H1 (cell line): ENCODE measurements around the gene CDX2. TPM values are rescaled to one million over a fixed set of nuclear protein-coding genes. Genes with fewer than 3 reads are reported as not detected.
A peak's percentile ranks its signal among the peaks of the same experiment; 100 is the strongest.

Source experiments
- CTCF ChIA-PET: fragments of 300-600 bp; sonication (Branson Sonifier 250); formaldehyde crosslinking; loops from one replicate; lab custom pipeline; 2021; ENCODE audit not compliant: partially characterized antibody; lab: Charles Lee
- POLR2A ChIA-PET: fragments of 300-600 bp; sonication (Branson Sonifier 250); formaldehyde crosslinking; loops from one replicate; lab custom pipeline; 2021; ENCODE audit warnings: inconsistent platforms; ENCODE audit not compliant: partially characterized antibody; lab: Charles Lee
- DNase-seq, 2 experiments: peaks; one replicate each; pipeline versions ENCODE4 v3.0.0 to v3.0.0-alpha.2; 2010 to 2022; ENCODE audit warnings: low spot score in 2 of 2, low read depth in 1 of 2, mixed read lengths in 1 of 2
- FAIRE-seq: peaks from 2 replicates; lab custom pipeline; 2011; peaks lifted over from hg19 to GRCh38; lab: Jason Lieb, UNC
- H2AFZ ChIP-seq: 2 replicates; pipeline ENCODE4 v1.8.1; 2012; ENCODE audit warnings: low read length, inconsistent platforms
- H2AK5ac ChIP-seq: 2 replicates; pipeline ENCODE4 v1.6.1; 2013; ENCODE audit warnings: low read depth, low read length
- H2BK120ac ChIP-seq: replicated peaks from 2 replicates; pipeline ENCODE3; 2013; ENCODE audit warnings: low read depth, low read length, inconsistent platforms
- H2BK12ac ChIP-seq: 2 replicates; pipeline ENCODE4 v1.6.1; 2013; ENCODE audit warnings: low read depth, low read length
- H2BK15ac ChIP-seq: 2 replicates; pipeline ENCODE4 v1.6.1; 2013; ENCODE audit warnings: low read length
- H2BK20ac ChIP-seq: 2 replicates; pipeline ENCODE4 v1.6.1; 2013; ENCODE audit warnings: low read length
- H2BK5ac ChIP-seq: 2 replicates; pipeline ENCODE4 v1.6.1; 2013; ENCODE audit warnings: low read depth, low read length
- H3K14ac ChIP-seq: 2 replicates; pipeline ENCODE4 v1.6.1; 2013; ENCODE audit warnings: inconsistent platforms; ENCODE audit not compliant: insufficient read length
- H3K18ac ChIP-seq: 2 replicates; pipeline ENCODE4 v1.6.1; 2013; ENCODE audit warnings: low read length; ENCODE audit errors: extremely low read depth
- H3K23ac ChIP-seq: 2 replicates; pipeline ENCODE4 v1.6.1; 2013; ENCODE audit warnings: inconsistent platforms; ENCODE audit not compliant: insufficient read length
- H3K23me2 ChIP-seq: 2 replicates; pipeline ENCODE4 v1.6.1; 2013; ENCODE audit warnings: low read depth, low read length
- H3K27ac ChIP-seq: 2 replicates; pipeline ENCODE4 v1.6.1; 2011; ENCODE audit warnings: low read depth, low read length, inconsistent platforms
- H3K27me3 ChIP-seq, 4 experiments: replicated peaks in 1 of 4; 1 replicate in 1 of 4; 2 replicates in 3 of 4; pipeline versions ENCODE4 v1.6.1 to v1.8.1; 2011 to 2013; ENCODE audit warnings: low read length in 3 of 4, mild to moderate bottlenecking in 3 of 4, inconsistent platforms in 2 of 4, mixed read lengths in 2 of 4, moderate library complexity in 1 of 4; ENCODE audit not compliant: control insufficient read depth in 3 of 4, insufficient read depth in 3 of 4; ENCODE audit errors: extremely low read depth in 1 of 4
- H3K36me3 ChIP-seq, 4 experiments: 2 replicates each; pipeline versions ENCODE4 v1.6.1 to v1.8.1; 2011 to 2013; ENCODE audit warnings: mild to moderate bottlenecking in 4 of 4, low read length in 3 of 4, moderate library complexity in 2 of 4, control low read depth in 1 of 4, inconsistent platforms in 1 of 4; ENCODE audit not compliant: insufficient read depth in 4 of 4, control insufficient read depth in 2 of 4
- H3K4ac ChIP-seq: replicated peaks from 2 replicates; pipeline ENCODE3; 2013; ENCODE audit warnings: low read length, low read depth, mixed read lengths, inconsistent platforms; ENCODE audit not compliant: insufficient read length
- H3K4me1 ChIP-seq, 4 experiments: replicated peaks in 1 of 4; 1 replicate in 1 of 4; 2 replicates in 3 of 4; pipeline versions ENCODE4 v1.6.1 to v1.8.1; 2011 to 2013; ENCODE audit warnings: low read length in 3 of 4, inconsistent platforms in 2 of 4, mixed read lengths in 1 of 4; ENCODE audit not compliant: insufficient read depth in 4 of 4, control insufficient read depth in 3 of 4
- H3K4me2 ChIP-seq, 2 experiments: 2 replicates each; pipeline versions ENCODE4 v1.6.1 to v1.8.1; 2011 to 2013; ENCODE audit warnings: low read depth in 2 of 2, low read length in 2 of 2, control low read depth in 1 of 2, inconsistent platforms in 1 of 2, mild to moderate bottlenecking in 1 of 2; ENCODE audit not compliant: insufficient read depth in 1 of 2
- H3K4me3 ChIP-seq, 4 experiments: fragments of 200-600, 300-600 bp in 1 of 4; sonication (generic), shearing (Covaris generic), sonication (Bioruptor Twin) in 1 of 4; 2 replicates each; pipeline versions ENCODE4 v1.5.1 to v1.8.1; 2011 to 2016; ENCODE audit warnings: low read length in 4 of 4, low read depth in 3 of 4, control low read depth in 2 of 4, inconsistent platforms in 2 of 4, mild to moderate bottlenecking in 2 of 4, mixed read lengths in 1 of 4, moderate library complexity in 1 of 4; ENCODE audit not compliant: insufficient read depth in 2 of 4; ENCODE audit errors: extremely low read depth in 1 of 4
- H3K56ac ChIP-seq: replicated peaks from 2 replicates; pipeline ENCODE3; 2013; ENCODE audit warnings: low read depth, mild to moderate bottlenecking, mixed read lengths, low read length, inconsistent platforms; ENCODE audit not compliant: insufficient read length
- H3K79me1 ChIP-seq: 2 replicates; pipeline ENCODE4 v1.6.1; 2013; ENCODE audit warnings: low read depth, low read length, control low read depth
- H3K79me2 ChIP-seq, 2 experiments: 2 replicates each; pipeline versions ENCODE4 v1.6.1 to v1.8.1; 2012 to 2013; ENCODE audit warnings: low read length in 2 of 2, mild to moderate bottlenecking in 2 of 2, inconsistent platforms in 1 of 2; ENCODE audit not compliant: insufficient read depth in 2 of 2, control insufficient read depth in 1 of 2
- H3K9ac ChIP-seq, 4 experiments: replicated peaks in 1 of 4; 1 replicate in 1 of 4; 2 replicates in 3 of 4; pipeline versions ENCODE4 v1.6.1 to v1.8.1; 2011 to 2013; ENCODE audit warnings: low read depth in 3 of 4, low read length in 3 of 4, control low read depth in 2 of 4, mild to moderate bottlenecking in 2 of 4, moderate library complexity in 2 of 4, inconsistent platforms in 1 of 4; ENCODE audit errors: extremely low read depth in 1 of 4
- H3K9me3 ChIP-seq, 2 experiments: 2 replicates each; pipeline versions ENCODE4 v1.6.1 to v1.8.1; 2012 to 2013; ENCODE audit warnings: mild to moderate bottlenecking in 2 of 2, moderate library complexity in 2 of 2, control low read depth in 1 of 2, inconsistent platforms in 1 of 2, low read depth in 1 of 2, low read length in 1 of 2, mixed read lengths in 1 of 2; ENCODE audit not compliant: insufficient read depth in 2 of 2
- H4K20me1 ChIP-seq, 2 experiments: replicated peaks in 1 of 2; 2 replicates each; pipeline versions ENCODE3 to v1.8.1; 2011 to 2013; ENCODE audit warnings: inconsistent platforms in 2 of 2, low read length in 2 of 2, mild to moderate bottlenecking in 1 of 2; ENCODE audit not compliant: insufficient read depth in 2 of 2, control insufficient read depth in 1 of 2
- H4K5ac ChIP-seq: 2 replicates; pipeline ENCODE4 v1.6.1; 2013; ENCODE audit warnings: low read length, low read depth, mixed read lengths, inconsistent platforms; ENCODE audit not compliant: insufficient read length
- H4K8ac ChIP-seq: 2 replicates; pipeline ENCODE4 v1.8.0; 2013; ENCODE audit warnings: mild to moderate bottlenecking, moderate library complexity, low read length, inconsistent platforms; ENCODE audit not compliant: insufficient read depth; ENCODE audit errors: extremely low read depth
- H4K91ac ChIP-seq: replicated peaks from 2 replicates; pipeline ENCODE3; 2013; ENCODE audit warnings: low read length, mixed read lengths, inconsistent platforms; ENCODE audit not compliant: insufficient read length
- ASH2L ChIP-seq: fragments of 200-600, 300-600 bp; sonication (generic); IDR thresholded peaks from one replicate; pipeline ENCODE4 v1.7.1; 2017; ENCODE audit warnings: low read length
- CEBPB ChIP-seq: IDR thresholded peaks from 2 replicates; pipeline ENCODE4 v1.6.1; 2012; ENCODE audit warnings: low read depth, low read length
- EP300 ChIP-seq, 2 experiments: IDR thresholded peaks; 1 replicate in 1 of 2; 2 replicates in 1 of 2; pipeline ENCODE4 v1.6.1; 2011 to 2012; ENCODE audit warnings: low read depth in 2 of 2, low read length in 2 of 2, mild to moderate bottlenecking in 2 of 2, borderline replicate concordance in 1 of 2, inconsistent platforms in 1 of 2, moderate library complexity in 1 of 2
- EZH2 ChIP-seq: fragments of 200-600 bp; sonication (generic); IDR thresholded peaks from 2 replicates; pipeline ENCODE4 v1.7.1; 2012; ENCODE audit warnings: low read depth, mild to moderate bottlenecking, moderate library complexity, low read length, inconsistent platforms; ENCODE audit not compliant: severe bottlenecking
- JUND ChIP-seq: IDR thresholded peaks from 2 replicates; pipeline ENCODE4 v1.6.1; 2011; ENCODE audit warnings: mild to moderate bottlenecking, improper control_type of control experiment, low read length
- KDM1A ChIP-seq: fragments of 200-600, 300-600 bp; sonication (generic); IDR thresholded peaks from 2 replicates; pipeline ENCODE4 v1.7.1; 2016; ENCODE audit warnings: mild to moderate bottlenecking, low read length, borderline replicate concordance
- RAD21 ChIP-seq, 2 experiments: IDR thresholded peaks in 1 of 2; conservative IDR thresholded peaks in 1 of 2; 2 replicates each; pipeline ENCODE4 v1.6.1; 2011; ENCODE audit warnings: low read depth in 2 of 2, low read length in 2 of 2, improper control_type of control experiment in 1 of 2, inconsistent platforms in 1 of 2, mild to moderate bottlenecking in 1 of 2, moderate library complexity in 1 of 2
- RNF2 ChIP-seq: fragments of 200-900, 300-1000 bp; sonication (generic); IDR thresholded peaks from 2 replicates; pipeline ENCODE4 v1.7.1; 2016; ENCODE audit warnings: borderline replicate concordance, low read depth, mild to moderate bottlenecking, antibody characterized with exemption, low read length; ENCODE audit not compliant: poor library complexity, severe bottlenecking; ENCODE audit errors: missing control alignments
- SUZ12 ChIP-seq: fragments of 200-600 bp; sonication (generic); IDR thresholded peaks from 2 replicates; pipeline ENCODE4 v1.6.1; 2012; ENCODE audit warnings: mild to moderate bottlenecking, inconsistent platforms, low read length, moderate library complexity, mixed read lengths
- YY1 ChIP-seq: IDR thresholded peaks from 2 replicates; pipeline ENCODE4 v1.6.1; 2011; ENCODE audit warnings: low read depth, mild to moderate bottlenecking, low read length
- WGBS, 2 experiments: shearing (Covaris generic) in 1 of 2; methylation state at CpG; one replicate each; pipeline versions ENCODE4 v1.1.6 to v1.1.7; 2013 to 2015; ENCODE audit warnings: low lambda C conversion rate in 2 of 2, mixed read lengths in 2 of 2, inconsistent platforms in 1 of 2, low coverage in 1 of 2, missing lambda C conversion rate in 1 of 2; ENCODE audit not compliant: insufficient replicate concordance in 2 of 2, insufficient coverage in 1 of 2, insufficient read length in 1 of 2; ENCODE audit errors: extremely low coverage in 1 of 2, missing lambda C conversion rate in 1 of 2; 5-methylcytosine and 5-hydroxymethylcytosine counted together
- polyA plus RNA-seq, 7 experiments: library from polyadenylated mRNA; depleted of rRNA in 3 of 7; stranded (reverse) in 5 of 7; unstranded in 2 of 7; fragments of >200 nt in 5 of 7; fragments of 200-250 nt in 2 of 7; gene quantifications; 1 replicate in 5 of 7; 2 replicates in 1 of 7; 4 replicates in 1 of 7; pipeline versions ENCODE4 v1.2.1 to v1.2.3, GENCODE V29; 2011 to 2013; ENCODE audit warnings: missing spikeins in 2 of 7, mixed read lengths in 2 of 7
- total RNA-seq: library from RNA; stranded (reverse); fragmentation: NEBNext Ultra II Directional; extraction: Animal tissue kit (Norgen Biotek cat#: 25700); gene quantifications from 2 replicates; pipeline ENCODE4 v1.2.1, GENCODE V29; 2021

Gene CDX2
- total and polyA plus RNA-seq, 2 of the 8 experiments (the other 6 are each of a cell fraction or from before 2014, with no cell fraction given) = 0.09 TPM; not detected in 1

- H3K23ac ChIP-seq = no peak overlapping the region
- no peak overlapping the region for H2AFZ ChIP-seq
- peaks cover 25 to 45% of the 10 kb centered on the region in 2 experiments for H4K20me1 ChIP-seq
- ChIA-PET POLR2A (interaction anchor here (0.6 kb wide), 1 partner anchor 67 kb away, joined by 3 read pairs; no protein-coding TSS in a partner anchor), CTCF (interaction anchor here (0.6 to 3.9 kb wide), 8 partner anchors 26 to 387 kb away, joined by 3 to 22 read pairs (median 7); no protein-coding TSS in a partner anchor)
- peak overlapping the region; percentile 6; the same call in 1 of the 2 replicates for H2BK12ac ChIP-seq
- DNase-seq = no peak
- no peak overlapping the region for H3K27ac ChIP-seq
- no peaks in the 10 kb centered on the region for H3K9me3 ChIP-seq
- no peak overlapping the region for H2BK15ac ChIP-seq
- H2BK20ac ChIP-seq = 0 out of 2 replicates have a peak overlapping the region, but pooled peaks have one; percentile 43
- peak overlapping the region in 1 of 2 experiments; percentile 21; a peak in 1 of 4 replicates for H3K4me2 ChIP-seq
- no peak overlapping the region for H3K4me3 ChIP-seq
- H3K36me3 ChIP-seq = peaks cover 0 to 10% (median 0%) of the 10 kb centered on the region in 4 experiments; a peak in 1 of 8 replicates
- H3K18ac ChIP-seq = no peak overlapping the region
- peaks cover 0 to 14% (median 9%) of the 10 kb centered on the region in 4 experiments; a peak in 4 of 7 replicates for H3K4me1 ChIP-seq
- no peak overlapping the region for H3K9ac ChIP-seq
- FAIRE-seq = no peak
- no peaks in the 10 kb centered on the region for H3K79me2 ChIP-seq
- H4K91ac ChIP-seq = no peak overlapping the region
- no peak overlapping the region for H2AK5ac ChIP-seq
- H2BK120ac ChIP-seq = no peak overlapping the region
- H3K27me3 ChIP-seq = peaks cover 89 to 100% (median 97%) of the 10 kb centered on the region in 4 experiments
- H3K4ac ChIP-seq = no peak overlapping the region
- no peak overlapping the region for H4K5ac ChIP-seq
- no peaks in the 10 kb centered on the region for H3K23me2 ChIP-seq
- H3K56ac ChIP-seq = no peak overlapping the region
- no peak overlapping the region for H4K8ac ChIP-seq
- H2BK5ac ChIP-seq = no peak overlapping the region
- no peak overlapping the region for H3K14ac ChIP-seq
- no peaks in the 10 kb centered on the region for H3K79me1 ChIP-seq
- WGBS, 2 experiments = 9% methylated on average over 53 of the region's 53 CpGs; no CpG with 5 or more reads in 1 of the 2 experiments
- no peak for TF ChIP-seq ASH2L
- TF ChIP-seq RAD21 (IDR thresholded peaks at IDR 0.05 in 1 of 2, conservative IDR thresholded peaks at IDR 0.05 in 1 of 2; ENCODE audit: low read depth in 2 of 2, low read length in 2 of 2) = no peak
- no peak for TF ChIP-seq EP300 (IDR thresholded peaks at IDR 0.05; ENCODE audit: borderline replicate concordance in 1 of 2, low read depth in 2 of 2, low read length in 2 of 2)
- peak; percentile 96 for TF ChIP-seq SUZ12
- no peak for TF ChIP-seq KDM1A
- TF ChIP-seq EZH2 = peak; percentile 97
- TF ChIP-seq CEBPB = no peak
- TF ChIP-seq JUND = no peak
- no peak for TF ChIP-seq YY1
- TF ChIP-seq RNF2 = peak; percentile 91
These were observed 41.4 kb downstream of the CDX2 start for GRCh38 chr13:27927444-27928352.
